HPDE6-E6E7 (cell line): Measurements from ENCODE around the gene SPAG16.
"Not testable (repeated sequence)": the region's sequence is repeated elsewhere in the genome, so short reads cannot be mapped to it uniquely, and the experiment has no call there.

Experiments
- DNase-seq: peaks from one replicate; pipeline ENCODE4 v3.0.0; 2011; ENCODE audit warnings: missing footprints; ENCODE audit errors: extremely low spot score

Gene SPAG16

GRCh38 chr2:213995400-213996105 lies 711.3 kb downstream of the SPAG16 start:
- peak; percentile 76 for DNase-seq

- not testable (repeated sequence) for DNase-seq
These were observed 714.7 kb downstream of the SPAG16 start for GRCh38 chr2:213998976-213999375.

GRCh38 chr2:214004463-214004862 lies 720.2 kb downstream of the SPAG16 start:
- no peak for DNase-seq

- no peak for DNase-seq
These were observed 721.1 kb downstream of the SPAG16 start for GRCh38 chr2:214005337-214005736.

GRCh38 chr2:214006601-214007000 lies 722.3 kb downstream of the SPAG16 start:
- peak; percentile 62 for DNase-seq

- DNase-seq = no peak
These were observed 727.4 kb downstream of the SPAG16 start for GRCh38 chr2:214011676-214012075.

GRCh38 chr2:214014551-214015220 lies 730.4 kb downstream of the SPAG16 start:
- DNase-seq = no peak

GRCh38 chr2:214019229-214019972 lies 735.1 kb downstream of the SPAG16 start:
- DNase-seq = peak; percentile 76

GRCh38 chr2:214019973-214020345 lies 735.7 kb downstream of the SPAG16 start:
- DNase-seq = no peak

GRCh38 chr2:214029190-214029589 lies 744.9 kb downstream of the SPAG16 start:
- no peak for DNase-seq

GRCh38 chr2:214031566-214031965 lies 747.3 kb downstream of the SPAG16 start:
- DNase-seq = no peak

- no peak for DNase-seq
These were observed 750.2 kb downstream of the SPAG16 start for GRCh38 chr2:214034417-214034816.

- no peak for DNase-seq
These were observed 751.0 kb downstream of the SPAG16 start for GRCh38 chr2:214035091-214035852.

- no peak for DNase-seq
These were observed 751.7 kb downstream of the SPAG16 start for GRCh38 chr2:214035921-214036320.

- DNase-seq = no peak
These were observed 753.9 kb downstream of the SPAG16 start for GRCh38 chr2:214038186-214038585.

GRCh38 chr2:214050731-214051130 lies 766.5 kb downstream of the SPAG16 start:
- no peak for DNase-seq

GRCh38 chr2:214051585-214051984 lies 767.3 kb downstream of the SPAG16 start:
- no peak for DNase-seq

- no peak for DNase-seq
These were observed 768.0 kb downstream of the SPAG16 start for GRCh38 chr2:214052235-214052634.

GRCh38 chr2:214057986-214058385 lies 773.7 kb downstream of the SPAG16 start:
- no peak for DNase-seq

- not testable (repeated sequence) for DNase-seq
These were observed 778.0 kb downstream of the SPAG16 start for GRCh38 chr2:214062279-214062678.

GRCh38 chr2:214064471-214064870 lies 780.2 kb downstream of the SPAG16 start:
- no peak for DNase-seq

- no peak for DNase-seq
These were observed 782.6 kb downstream of the SPAG16 start for GRCh38 chr2:214066862-214067261.
